PC-3 (cell line): ENCODE data around the gene CYB561A3. TPM values are rescaled to one million over a fixed set of nuclear protein-coding genes. Genes with fewer than 3 reads are reported as not detected.
A peak's percentile ranks its signal among the peaks of the same experiment; 100 is the strongest.

Experiments
- ATAC-seq: fragments of 200-7000 bp; cut with Tn5 transposase; 2 replicates; pipeline ENCODE4 v1.9.1; 2020; ENCODE audit warnings: mild to moderate bottlenecking, moderate library complexity
- BruUV-seq: library from RNA; stranded (reverse); fragments of 400-500 nt; replicated peaks from 2 replicates; lab custom pipeline; 2021; lab: Mats Ljungman, UMichigan
- CTCF ChIA-PET: fragments of 300-600 bp; sonication (Branson Sonifier 250); formaldehyde crosslinking; loops from one replicate; lab custom pipeline; 2022; ENCODE audit warnings: antibody characterized with exemption; lab: Charles Lee
- POLR2A ChIA-PET: fragments of 300-600 bp; sonication (Branson Sonifier 250); formaldehyde crosslinking; loops from one replicate; lab custom pipeline; 2022; ENCODE audit warnings: antibody characterized with exemption; ENCODE audit not compliant: unreplicated experiment; lab: Charles Lee
- DNase-seq: peaks from one replicate; pipeline ENCODE4 v3.0.0-alpha.2; 2015
- H2AFZ ChIP-seq: fragments of 300-600 bp; sonication (generic); 2 replicates; pipeline ENCODE4 v1.6.0; 2016; ENCODE audit warnings: antibody characterized with exemption, low read length
- H3F3A ChIP-seq: fragments of 300-600 bp; sonication (generic); one replicate; pipeline ENCODE4 v1.6.0; 2017; ENCODE audit warnings: antibody characterized with exemption, low read length, control low read depth, mild to moderate bottlenecking; ENCODE audit not compliant: unreplicated experiment
- H3K27ac ChIP-seq: fragments of 300-600 bp; sonication (generic); 2 replicates; pipeline ENCODE4 v1.5.1; 2016; ENCODE audit warnings: mild to moderate bottlenecking, low read length
- H3K27me3 ChIP-seq: fragments of 300-600 bp; sonication (generic); 2 replicates; pipeline ENCODE4 v1.6.1; 2016; ENCODE audit warnings: low read length, mixed read lengths
- H3K36me3 ChIP-seq: fragments of 300-600 bp; sonication (generic); 2 replicates; pipeline ENCODE4 v1.6.1; 2016; ENCODE audit warnings: low read depth, mixed run types, low read length, mixed read lengths
- H3K4me1 ChIP-seq: fragments of 300-600 bp; sonication (generic); 2 replicates; pipeline ENCODE4 v1.5.1; 2016; ENCODE audit warnings: low read length; ENCODE audit not compliant: insufficient read depth
- H3K4me2 ChIP-seq: fragments of 300-600 bp; sonication (generic); 2 replicates; pipeline ENCODE4 v1.6.0; 2016; ENCODE audit warnings: low read length
- H3K4me3 ChIP-seq: fragments of 300-600 bp; sonication (generic); 2 replicates; pipeline ENCODE4 v1.5.1; 2016; ENCODE audit warnings: mild to moderate bottlenecking, low read length, mixed read lengths
- H3K79me2 ChIP-seq: fragments of 300-600 bp; sonication (generic); 2 replicates; pipeline ENCODE4 v1.6.1; 2017; ENCODE audit warnings: low read length, mixed read lengths
- H3K9ac ChIP-seq: fragments of 300-600 bp; sonication (generic); 2 replicates; pipeline ENCODE4 v1.6.0; 2016; ENCODE audit warnings: mild to moderate bottlenecking, low read length
- H3K9me2 ChIP-seq: fragments of 300-600 bp; sonication (generic); replicated peaks from 2 replicates; pipeline ENCODE4 v1.6.1; 2016; ENCODE audit warnings: mixed run types, low read length, mixed read lengths
- H3K9me3 ChIP-seq: fragments of 300-600 bp; sonication (generic); 2 replicates; pipeline ENCODE4 v1.6.1; 2016; ENCODE audit warnings: low read length, mixed read lengths
- H4K20me1 ChIP-seq: fragments of 300-600 bp; sonication (generic); 2 replicates; pipeline ENCODE4 v1.6.1; 2016; ENCODE audit warnings: low read length, mixed read lengths
- EZH2 ChIP-seq: fragments of 300-600 bp; sonication (generic); IDR thresholded peaks from one replicate; pipeline ENCODE4 v1.6.1; 2017; ENCODE audit warnings: antibody characterized with exemption, mild to moderate bottlenecking, low read length; ENCODE audit not compliant: unreplicated experiment
- EZH2phosphoT487 ChIP-seq: fragments of 300-600 bp; sonication (generic); IDR thresholded peaks from 2 replicates; pipeline ENCODE4 v1.6.1; 2018; ENCODE audit warnings: mild to moderate bottlenecking, antibody characterized with exemption, low read length, borderline replicate concordance
- intact Hi-C: fragments of 100-400 bp; cut with micrococcal nuclease; formaldehyde crosslinking; loops from 2 replicates; pipeline ENCODE4 v1.9.0; 2023
- total RNA-seq: library from RNA; depleted of rRNA; stranded (reverse); fragments of >200 nt; gene quantifications from 2 replicates; pipeline ENCODE4 v1.2.3, GENCODE V29; 2014
- TF ChIP-seq, protein P1 (sequence below): fragments of 300-600 bp; sonication (generic); conservative IDR thresholded peaks from 2 replicates; pipeline ENCODE4 v1.5.1; 2017; ENCODE audit warnings: antibody characterized with exemption, low read depth, mild to moderate bottlenecking, low read length

CYB561A3 gene
- total RNA-seq, 1 experiment from 2014 or later: 51.2 TPM

DNA sequence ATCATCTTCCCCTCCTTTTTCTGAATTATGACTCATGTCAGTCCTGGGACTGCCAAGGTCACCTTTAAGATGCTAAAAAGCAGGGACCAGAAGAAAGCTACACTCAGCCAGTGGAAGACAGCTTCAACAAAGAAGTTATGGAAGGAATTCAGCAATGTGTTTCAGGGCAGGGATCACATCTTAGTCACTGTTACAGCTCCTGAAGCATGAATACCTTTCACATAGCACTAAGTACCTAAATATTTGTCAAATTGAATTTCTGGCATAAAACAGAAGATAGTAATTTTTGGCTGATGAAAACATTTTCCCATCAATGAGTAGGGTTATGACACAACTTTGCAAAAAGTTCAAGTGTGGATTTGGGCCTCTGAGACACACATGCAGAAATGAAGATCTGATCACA lies 34.0 kb downstream of the CYB561A3 start:
- H4K20me1 ChIP-seq: peaks cover 24% of the 10 kb centered on the region
- intact Hi-C loops: no loop called here
- peaks cover 75% of the 10 kb centered on the region for H3K79me2 ChIP-seq
- H3F3A ChIP-seq: no peaks in the 10 kb centered on the region
- no peak overlapping the region for H3K4me3 ChIP-seq
- ChIA-PET CTCF (interaction anchor here (0.6 kb wide), 1 partner anchor 168 kb away, joined by 9 read pairs; no protein-coding TSS in a partner anchor), POLR2A (no interaction called here)
- H3K27me3 ChIP-seq: no peaks in the 10 kb centered on the region
- H3K4me1 ChIP-seq: peaks cover 10% of the 10 kb centered on the region
- H3K4me2 ChIP-seq: no peak overlapping the region
- H3K9ac ChIP-seq: no peak overlapping the region
- DNase-seq (no peak), ATAC-seq (no peak)
- no TSS peak for BruUV-seq
- TF ChIP-seq EZH2phosphoT487: no peak
- TF ChIP-seq, protein P1, sequence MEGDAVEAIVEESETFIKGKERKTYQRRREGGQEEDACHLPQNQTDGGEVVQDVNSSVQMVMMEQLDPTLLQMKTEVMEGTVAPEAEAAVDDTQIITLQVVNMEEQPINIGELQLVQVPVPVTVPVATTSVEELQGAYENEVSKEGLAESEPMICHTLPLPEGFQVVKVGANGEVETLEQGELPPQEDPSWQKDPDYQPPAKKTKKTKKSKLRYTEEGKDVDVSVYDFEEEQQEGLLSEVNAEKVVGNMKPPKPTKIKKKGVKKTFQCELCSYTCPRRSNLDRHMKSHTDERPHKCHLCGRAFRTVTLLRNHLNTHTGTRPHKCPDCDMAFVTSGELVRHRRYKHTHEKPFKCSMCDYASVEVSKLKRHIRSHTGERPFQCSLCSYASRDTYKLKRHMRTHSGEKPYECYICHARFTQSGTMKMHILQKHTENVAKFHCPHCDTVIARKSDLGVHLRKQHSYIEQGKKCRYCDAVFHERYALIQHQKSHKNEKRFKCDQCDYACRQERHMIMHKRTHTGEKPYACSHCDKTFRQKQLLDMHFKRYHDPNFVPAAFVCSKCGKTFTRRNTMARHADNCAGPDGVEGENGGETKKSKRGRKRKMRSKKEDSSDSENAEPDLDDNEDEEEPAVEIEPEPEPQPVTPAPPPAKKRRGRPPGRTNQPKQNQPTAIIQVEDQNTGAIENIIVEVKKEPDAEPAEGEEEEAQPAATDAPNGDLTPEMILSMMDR: no peak
- no peak for TF ChIP-seq EZH2
- H3K9me2 ChIP-seq: no peaks in the 10 kb centered on the region
- H2AFZ ChIP-seq: no peak overlapping the region
- no peak overlapping the region for H3K27ac ChIP-seq
- H3K36me3 ChIP-seq: peaks cover 62% of the 10 kb centered on the region
- no peaks in the 10 kb centered on the region for H3K9me3 ChIP-seq

DNA sequence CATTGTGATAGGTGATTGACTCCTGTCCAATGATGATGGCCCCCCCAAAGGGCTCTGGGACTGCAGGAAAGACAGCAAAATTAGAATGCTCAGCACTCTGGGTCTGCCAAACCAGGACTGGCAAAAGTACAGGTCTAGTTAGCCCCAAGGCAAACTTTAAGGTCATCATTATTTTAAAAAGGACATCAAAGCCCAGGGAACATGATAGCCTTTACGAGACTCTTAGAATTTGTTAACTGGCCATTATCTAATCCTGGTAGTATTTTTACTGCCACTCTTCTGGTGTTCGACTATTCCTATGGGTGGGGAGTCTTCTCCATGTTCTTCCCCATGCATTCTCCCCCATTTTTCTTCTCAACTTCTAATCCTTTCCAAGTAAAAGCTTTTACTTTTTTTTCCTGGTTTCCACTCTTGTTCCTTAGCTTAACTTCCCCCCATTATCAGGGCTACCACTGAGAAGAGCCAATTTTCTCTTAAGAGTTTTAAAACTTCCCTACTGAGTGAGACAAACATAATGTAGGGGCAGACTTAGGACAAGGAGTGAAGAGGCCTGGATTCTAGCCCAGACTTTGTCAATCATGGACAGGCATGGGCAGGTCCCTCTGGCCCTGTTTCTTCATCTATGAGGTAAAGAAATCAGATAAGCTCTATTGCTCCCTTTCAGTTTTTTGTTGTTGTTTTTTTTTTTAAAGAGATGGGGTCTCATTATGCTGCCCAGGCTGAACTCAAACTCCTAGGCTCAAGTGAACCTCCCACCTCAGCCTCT lies 35.9 kb downstream of the CYB561A3 start:
- Histone ChIP-seq H3K4me3 (no peak overlapping the region), H3K79me2 (peaks cover 56% of the 10 kb centered on the region), H3K27ac (no peak overlapping the region), H2AFZ (no peak overlapping the region), H3K9me3 (no peaks in the 10 kb centered on the region), H3K4me2 (no peak overlapping the region), H3K27me3 (no peaks in the 10 kb centered on the region), H3K4me1 (peaks cover under 1% of the 10 kb centered on the region; the same call in 1 of the 2 replicates), H3K36me3 (peaks cover 80% of the 10 kb centered on the region), H3F3A (no peaks in the 10 kb centered on the region), H3K9me2 (no peaks in the 10 kb centered on the region), H4K20me1 (peaks cover 10% of the 10 kb centered on the region; the same call in 1 of the 2 replicates), H3K9ac (no peak overlapping the region)
- ChIA-PET CTCF (no interaction called here), POLR2A (no interaction called here)
- TF ChIP-seq EZH2 (no peak), EZH2phosphoT487 (no peak)
- TF ChIP-seq, protein P1: no peak
- no TSS peak for BruUV-seq
- ATAC-seq (no peak), DNase-seq (no peak)
- intact Hi-C loops: no loop called here

- TF ChIP-seq EZH2: no peak
- TF ChIP-seq, protein P1: no peak
- no peak for TF ChIP-seq EZH2phosphoT487
- ChIA-PET POLR2A (no interaction called here), CTCF (no interaction called here)
- peaks cover 67% of the 10 kb centered on the region for H3K36me3 ChIP-seq
- no peaks in the 10 kb centered on the region for H3F3A ChIP-seq
- no TSS peak for BruUV-seq
- no peaks in the 10 kb centered on the region for H3K79me2 ChIP-seq
- no peak overlapping the region for H3K4me2 ChIP-seq
- no peak overlapping the region for H2AFZ ChIP-seq
- H4K20me1 ChIP-seq: no peaks in the 10 kb centered on the region
- H3K4me1 ChIP-seq: peaks cover 5% of the 10 kb centered on the region; the same call in 1 of the 2 replicates
- H3K9me2 ChIP-seq: no peaks in the 10 kb centered on the region
- no peaks in the 10 kb centered on the region for H3K9me3 ChIP-seq
- H3K9ac ChIP-seq: no peak overlapping the region
- no peak overlapping the region for H3K27ac ChIP-seq
- H3K27me3 ChIP-seq: no peaks in the 10 kb centered on the region
- peak; percentile 66 for DNase-seq
- H3K4me3 ChIP-seq: no peak overlapping the region
- ATAC-seq: peak; percentile 97
- intact Hi-C loops: no loop called here
Measured at GRCh38 chr11:61315260-61315659, 46.4 kb downstream of the CYB561A3 start.
